Osteocyte (in vitro differentiated cells): ENCODE results near the gene UBE3D. TPM values are rescaled to one million over a fixed set of nuclear protein-coding genes. Genes with fewer than 3 reads are reported as not detected.

ENCODE experiments used
- DNase-seq: peaks from one replicate; pipeline ENCODE4 v3.0.0; 2021; ENCODE audit warnings: mixed read lengths; ENCODE audit not compliant: unreplicated experiment; ENCODE audit errors: extremely low spot score
- H3K27ac Mint-ChIP-seq: one replicate; pipeline ENCODE4 v1.8.0; 2021; ENCODE audit warnings: mild to moderate bottlenecking, mixed read lengths; ENCODE audit not compliant: unreplicated experiment
- H3K27me3 Mint-ChIP-seq: one replicate; pipeline ENCODE4 v1.8.0; 2021; ENCODE audit warnings: mixed read lengths; ENCODE audit not compliant: unreplicated experiment
- H3K36me3 Mint-ChIP-seq: one replicate; pipeline ENCODE4 v1.8.0; 2021; ENCODE audit warnings: mixed read lengths; ENCODE audit not compliant: unreplicated experiment
- H3K4me1 Mint-ChIP-seq: one replicate; pipeline ENCODE4 v1.8.0; 2021; ENCODE audit warnings: mixed read lengths; ENCODE audit not compliant: unreplicated experiment
- H3K4me3 Mint-ChIP-seq: one replicate; pipeline ENCODE4 v1.8.0; 2021; ENCODE audit warnings: mild to moderate bottlenecking, moderate library complexity, mixed read lengths; ENCODE audit not compliant: unreplicated experiment
- H3K9me3 Mint-ChIP-seq: one replicate; pipeline ENCODE4 v1.8.0; 2021; ENCODE audit warnings: mixed read lengths; ENCODE audit not compliant: unreplicated experiment
- long read RNA-seq: library from polyadenylated mRNA; unstranded; transcript quantifications from one replicate; pipeline ENCODE4 v2.0.0, GENCODE V29; 2021
- total RNA-seq: library from RNA; stranded (reverse); gene quantifications from 2 replicates; pipeline ENCODE4 v1.2.1, GENCODE V29; 2021
- TF ChIP-seq, protein P1 (sequence below): fragments of 200-600 bp; sonication (generic); IDR thresholded peaks from 2 replicates; pipeline ENCODE4 v1.5.0; 2021; ENCODE audit warnings: antibody characterized with exemption, mild to moderate bottlenecking, moderate library complexity

UBE3D gene
- 4.8 and 5.7 TPM in 2 replicates for total RNA-seq
- long read RNA-seq, transcript UBE3D-203 (10 exons, 1,917 nt) = major isoform, 22 of 35 reads
- long read RNA-seq, partial matches to known transcripts = 3 of 35 reads
- long read RNA-seq, other reads (novel, unspliced or antisense) = 8 of 35 reads

DNA sequence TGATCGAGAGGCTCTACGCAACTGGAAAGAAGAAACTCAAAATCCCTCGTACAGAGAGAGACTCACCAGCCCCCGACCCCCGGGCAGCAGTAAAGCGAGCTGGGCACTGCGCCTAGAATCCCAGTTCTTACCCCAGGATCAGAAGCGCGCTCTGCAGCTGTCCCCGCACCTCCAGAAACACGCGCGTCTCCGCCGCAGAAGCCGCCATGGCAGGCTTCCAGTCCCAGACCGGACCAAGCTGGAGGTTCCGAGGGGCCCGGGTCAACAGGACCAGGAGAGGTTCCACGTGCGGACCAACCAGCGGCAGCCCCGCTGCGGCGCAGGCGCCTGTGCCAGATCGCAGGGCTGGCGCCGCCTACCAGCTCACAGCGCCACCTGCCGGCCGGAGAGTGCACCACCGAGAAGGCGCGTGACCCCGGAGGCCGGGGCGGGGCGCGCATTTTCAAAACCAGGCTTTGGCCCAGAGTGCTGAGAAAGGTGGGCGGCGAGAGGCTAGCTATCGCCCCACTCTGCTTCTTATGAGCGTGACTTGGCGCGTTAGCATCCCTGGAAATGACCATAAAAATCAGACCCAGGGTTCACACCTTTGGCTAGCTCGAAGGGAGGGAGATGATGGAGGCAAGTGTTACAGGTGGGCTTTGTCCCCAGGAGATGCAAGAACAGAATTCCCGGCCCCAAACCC is at the start of gene UBE3D:
Gene UBE3D, minus strand, starts transcription at position 331 of the 682 bp plus-strand sequence. Its CDS starts 123 bp downstream, at position 208.
- Mint-ChIP-seq H3K36me3 (peaks cover 1% of the 10 kb centered on the region), H3K9me3 (no peaks in the 10 kb centered on the region), H3K4me3 (peak within 1 kb of the TSS; percentile 88), H3K4me1 (peaks cover 34% of the 10 kb centered on the region), H3K27me3 (no peaks in the 10 kb centered on the region), H3K27ac (peak within 1 kb of the TSS; percentile 73)
- peak; percentile 96 for DNase-seq
- TF ChIP-seq, protein P1, sequence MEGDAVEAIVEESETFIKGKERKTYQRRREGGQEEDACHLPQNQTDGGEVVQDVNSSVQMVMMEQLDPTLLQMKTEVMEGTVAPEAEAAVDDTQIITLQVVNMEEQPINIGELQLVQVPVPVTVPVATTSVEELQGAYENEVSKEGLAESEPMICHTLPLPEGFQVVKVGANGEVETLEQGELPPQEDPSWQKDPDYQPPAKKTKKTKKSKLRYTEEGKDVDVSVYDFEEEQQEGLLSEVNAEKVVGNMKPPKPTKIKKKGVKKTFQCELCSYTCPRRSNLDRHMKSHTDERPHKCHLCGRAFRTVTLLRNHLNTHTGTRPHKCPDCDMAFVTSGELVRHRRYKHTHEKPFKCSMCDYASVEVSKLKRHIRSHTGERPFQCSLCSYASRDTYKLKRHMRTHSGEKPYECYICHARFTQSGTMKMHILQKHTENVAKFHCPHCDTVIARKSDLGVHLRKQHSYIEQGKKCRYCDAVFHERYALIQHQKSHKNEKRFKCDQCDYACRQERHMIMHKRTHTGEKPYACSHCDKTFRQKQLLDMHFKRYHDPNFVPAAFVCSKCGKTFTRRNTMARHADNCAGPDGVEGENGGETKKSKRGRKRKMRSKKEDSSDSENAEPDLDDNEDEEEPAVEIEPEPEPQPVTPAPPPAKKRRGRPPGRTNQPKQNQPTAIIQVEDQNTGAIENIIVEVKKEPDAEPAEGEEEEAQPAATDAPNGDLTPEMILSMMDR = peak; percentile 99

DNA sequence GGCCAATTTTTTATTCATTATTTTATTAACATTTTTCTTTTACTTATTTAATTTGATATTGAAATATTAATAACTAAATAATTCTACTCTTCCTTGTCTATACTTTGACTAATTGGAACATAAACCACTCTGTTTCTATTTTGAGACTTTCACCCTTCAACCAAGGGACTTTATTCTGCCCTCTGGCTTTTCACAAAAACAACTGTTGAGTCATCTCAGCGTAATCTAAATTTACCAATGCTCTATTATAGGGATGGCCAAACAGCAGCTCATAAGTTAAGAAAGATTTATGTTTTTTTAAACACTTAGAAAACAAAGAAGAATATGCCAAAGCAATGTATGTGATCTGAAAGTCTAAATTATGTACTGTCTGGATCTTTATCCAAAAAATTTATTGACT is 48.5 kb upstream of the UBE3D start:
- H3K27ac Mint-ChIP-seq = no peak overlapping the region
- TF ChIP-seq, protein P1 = no peak
- peaks cover 26% of the 10 kb centered on the region for H3K36me3 Mint-ChIP-seq
- DNase-seq = no peak
- H3K4me3 Mint-ChIP-seq = no peak overlapping the region
- no peaks in the 10 kb centered on the region for H3K9me3 Mint-ChIP-seq
- H3K27me3 Mint-ChIP-seq = no peaks in the 10 kb centered on the region
- H3K4me1 Mint-ChIP-seq = peaks cover 15% of the 10 kb centered on the region

- Mint-ChIP-seq H3K4me3 (no peak overlapping the region), H3K27me3 (no peaks in the 10 kb centered on the region), H3K9me3 (no peaks in the 10 kb centered on the region), H3K36me3 (peaks cover 26% of the 10 kb centered on the region), H3K4me1 (peaks cover 15% of the 10 kb centered on the region), H3K27ac (no peak overlapping the region)
- DNase-seq = no peak
- TF ChIP-seq, protein P1 = no peak
Observed at GRCh38 chr6:83113258-83113657, 47.6 kb upstream of the UBE3D start.

DNA sequence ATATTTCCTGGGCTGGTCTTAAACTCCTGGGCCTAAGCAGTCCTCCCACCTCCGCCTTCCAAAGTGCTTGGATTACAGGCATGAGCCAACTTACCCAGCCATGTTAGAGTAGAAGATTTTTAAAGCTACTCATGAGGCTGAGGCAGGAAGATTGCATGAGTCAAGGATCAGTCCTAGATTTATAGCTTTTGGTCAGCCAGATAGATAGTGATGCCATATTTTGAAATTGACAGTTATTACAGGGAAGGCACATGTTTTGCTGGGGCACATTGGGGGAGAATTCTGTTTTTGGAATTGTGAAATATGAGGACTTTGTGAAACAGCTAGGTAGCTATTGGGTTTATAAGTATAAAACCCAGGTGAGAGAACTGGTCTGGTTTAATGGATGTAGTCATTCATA is 42.7 kb upstream of the UBE3D start:
- Mint-ChIP-seq H3K27ac (no peak overlapping the region), H3K36me3 (peaks cover 50% of the 10 kb centered on the region), H3K27me3 (no peaks in the 10 kb centered on the region), H3K9me3 (peaks cover 16% of the 10 kb centered on the region), H3K4me1 (peaks cover 3% of the 10 kb centered on the region), H3K4me3 (no peak overlapping the region)
- TF ChIP-seq, protein P1 = no peak
- DNase-seq = no peak

DNA sequence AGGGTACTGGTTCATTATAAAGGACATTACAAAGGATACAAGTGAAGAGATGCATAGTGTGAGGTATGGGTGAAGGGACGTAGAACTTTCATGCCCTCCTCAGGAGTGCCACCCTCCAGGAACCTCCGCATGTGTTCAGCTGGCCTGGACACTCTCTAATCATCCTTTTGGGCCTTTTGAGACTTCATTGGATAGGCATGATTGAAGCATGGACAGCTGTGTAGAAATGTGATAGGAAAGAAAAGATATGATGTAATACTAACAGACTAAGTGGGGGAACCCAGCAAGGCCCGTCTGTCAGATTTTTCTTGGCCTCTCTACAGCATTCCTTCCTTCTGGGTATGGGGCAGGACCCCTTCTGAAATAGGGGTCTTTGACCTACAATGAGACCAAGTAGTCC is 32.9 kb upstream of the UBE3D start:
- TF ChIP-seq, protein P1 = no peak
- H3K36me3 Mint-ChIP-seq = peaks cover 26% of the 10 kb centered on the region
- peaks cover 13% of the 10 kb centered on the region for H3K4me1 Mint-ChIP-seq
- DNase-seq = no peak
- no peak overlapping the region for H3K4me3 Mint-ChIP-seq
- peaks cover 6% of the 10 kb centered on the region for H3K9me3 Mint-ChIP-seq
- no peak overlapping the region for H3K27ac Mint-ChIP-seq
- no peaks in the 10 kb centered on the region for H3K27me3 Mint-ChIP-seq
